Ecto neural progenitor cell (in vitro differentiated cells): ENCODE data around the gene CDK5RAP3.
A peak's percentile ranks its signal among the peaks of the same experiment; 100 is the strongest.
"Not testable (repeated sequence)": the region's sequence is repeated elsewhere in the genome, so short reads cannot be mapped to it uniquely, and the experiment has no call there.

ENCODE experiments used
- DNase-seq: peaks from one replicate; pipeline ENCODE4 v3.0.0-alpha.2; 2018; ENCODE audit warnings: low spot score

CDK5RAP3 gene

GRCh38 chr17:47970725-47971499, at the start of gene CDK5RAP3:
CDK5RAP3 (plus strand) TSS chr17:47971113; CDS start chr17:47971147, 34 bp downstream.
- peak; percentile 100 for DNase-seq

GRCh38 chr17:47924785-47925677, 45.9 kb upstream of the CDK5RAP3 start:
- no peak for DNase-seq

GRCh38 chr17:47925678-47925988, 45.3 kb upstream of the CDK5RAP3 start:
- no peak for DNase-seq

GRCh38 chr17:47927821-47928400, 43.0 kb upstream of the CDK5RAP3 start:
- DNase-seq = no peak

- DNase-seq = no peak
These were observed 42.5 kb upstream of the CDK5RAP3 start for GRCh38 chr17:47928415-47928814.

- DNase-seq = no peak
These were observed 41.5 kb upstream of the CDK5RAP3 start for GRCh38 chr17:47929218-47930000.

GRCh38 chr17:47931848-47932247, 39.1 kb upstream of the CDK5RAP3 start:
- DNase-seq = no peak

- DNase-seq = no peak
These were observed 36.1 kb upstream of the CDK5RAP3 start for GRCh38 chr17:47934856-47935255.

- not testable (repeated sequence) for DNase-seq
These were observed 35.4 kb upstream of the CDK5RAP3 start for GRCh38 chr17:47935468-47935867.

GRCh38 chr17:47935961-47936360, 35.0 kb upstream of the CDK5RAP3 start:
- DNase-seq = no peak

GRCh38 chr17:47937941-47938340, 33.0 kb upstream of the CDK5RAP3 start:
- no peak for DNase-seq

- peak; percentile 82 for DNase-seq
These were observed 29.4 kb upstream of the CDK5RAP3 start, which contains the start of gene PNPO for GRCh38 chr17:47941246-47942095. PNPO (plus strand) TSS chr17:47941571; CDS start chr17:47941676, 105 bp downstream.

GRCh38 chr17:47942096-47942510, 28.8 kb upstream of the CDK5RAP3 start:
- DNase-seq = no peak

GRCh38 chr17:47942568-47942967, 28.3 kb upstream of the CDK5RAP3 start:
- no peak for DNase-seq

GRCh38 chr17:47945080-47945479, 25.8 kb upstream of the CDK5RAP3 start:
- DNase-seq = no peak

- no peak for DNase-seq
These were observed 25.1 kb upstream of the CDK5RAP3 start for GRCh38 chr17:47945529-47946508.

GRCh38 chr17:47946516-47946915, 24.4 kb upstream of the CDK5RAP3 start:
- DNase-seq = no peak

GRCh38 chr17:47946929-47947397, 23.9 kb upstream of the CDK5RAP3 start:
- DNase-seq = peak; percentile 75

- DNase-seq = no peak
These were observed 22.2 kb upstream of the CDK5RAP3 start for GRCh38 chr17:47948706-47949196.
